Thyroid gland (tissue), 4 donors: Measurements from ENCODE around the gene ACP6.

Source experiments
- POLR2A ChIP-seq, 2 donors: fragments of 450-650 bp; IDR thresholded peaks; one replicate each; pipeline ENCODE4 v1.6.1; 2017; ENCODE audit warnings: antibody characterized with exemption in 2 of 2, mild to moderate bottlenecking in 2 of 2, moderate library complexity in 1 of 2
- TF ChIP-seq, protein P1 (sequence below), 6 experiments: fragments of 200-600 bp in 3 of 6; fragments of 450-650 bp in 3 of 6; sonication (generic) in 3 of 6; IDR thresholded peaks; one replicate each; pipeline ENCODE4 v1.5.1; 2016 to 2019; ENCODE audit warnings: antibody characterized with exemption in 6 of 6, mild to moderate bottlenecking in 2 of 6, inconsistent platforms in 1 of 6, moderate library complexity in 1 of 6

DNA sequence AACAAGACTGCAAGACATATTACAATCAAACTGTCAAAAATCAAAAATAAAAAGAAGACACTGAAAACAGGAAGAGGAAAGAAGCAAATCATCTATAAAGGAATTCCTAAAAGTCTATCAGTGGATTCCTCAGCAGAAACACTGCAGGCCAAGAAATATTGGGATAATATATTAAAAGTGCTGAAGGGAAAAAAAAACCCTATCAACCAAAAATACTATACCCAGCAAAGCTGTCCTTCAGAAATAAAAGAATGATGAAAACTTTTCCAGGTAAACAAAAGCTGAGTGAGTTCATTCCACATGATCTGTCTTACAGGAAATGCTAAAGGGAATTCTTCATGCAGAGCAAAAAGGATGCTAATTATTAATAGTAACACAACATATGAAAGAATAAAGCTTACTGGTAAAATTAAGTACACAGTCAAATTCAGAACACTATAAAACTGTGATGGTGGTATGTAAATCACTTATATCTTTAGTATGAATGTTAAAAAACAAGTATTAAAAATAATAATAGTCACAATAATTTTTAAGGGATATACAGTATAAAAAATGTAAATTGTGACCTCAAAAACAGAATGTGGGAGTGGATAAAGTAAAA lies 12.9 kb upstream of the ACP6 start:
- TF ChIP-seq, protein P1, sequence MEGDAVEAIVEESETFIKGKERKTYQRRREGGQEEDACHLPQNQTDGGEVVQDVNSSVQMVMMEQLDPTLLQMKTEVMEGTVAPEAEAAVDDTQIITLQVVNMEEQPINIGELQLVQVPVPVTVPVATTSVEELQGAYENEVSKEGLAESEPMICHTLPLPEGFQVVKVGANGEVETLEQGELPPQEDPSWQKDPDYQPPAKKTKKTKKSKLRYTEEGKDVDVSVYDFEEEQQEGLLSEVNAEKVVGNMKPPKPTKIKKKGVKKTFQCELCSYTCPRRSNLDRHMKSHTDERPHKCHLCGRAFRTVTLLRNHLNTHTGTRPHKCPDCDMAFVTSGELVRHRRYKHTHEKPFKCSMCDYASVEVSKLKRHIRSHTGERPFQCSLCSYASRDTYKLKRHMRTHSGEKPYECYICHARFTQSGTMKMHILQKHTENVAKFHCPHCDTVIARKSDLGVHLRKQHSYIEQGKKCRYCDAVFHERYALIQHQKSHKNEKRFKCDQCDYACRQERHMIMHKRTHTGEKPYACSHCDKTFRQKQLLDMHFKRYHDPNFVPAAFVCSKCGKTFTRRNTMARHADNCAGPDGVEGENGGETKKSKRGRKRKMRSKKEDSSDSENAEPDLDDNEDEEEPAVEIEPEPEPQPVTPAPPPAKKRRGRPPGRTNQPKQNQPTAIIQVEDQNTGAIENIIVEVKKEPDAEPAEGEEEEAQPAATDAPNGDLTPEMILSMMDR (IDR thresholded peaks at IDR 0.05): no peak
- TF ChIP-seq POLR2A (IDR thresholded peaks at IDR 0.05): no peak
